ENCODE measurements around the gene SLIT1. TPM values are rescaled to one million over a fixed set of nuclear protein-coding genes. Genes with fewer than 3 reads are reported as not detected.
A peak's percentile ranks its signal among the peaks of the same experiment; 100 is the strongest.

Gene SLIT1
- total RNA-seq = under 0.01 TPM in 1 of 2 replicates, not detected in the other

GRCh38 chr10:97185326-97186058, at the start of gene SLIT1:
TSS of gene SLIT1 (minus strand) at chr10:97185959. CDS start at chr10:97185674, 285 bp downstream.
- Histone ChIP-seq H2AFZ (ENCODE audit: low read length) (no peak within 1 kb of the TSS), H3K9me3 (ENCODE audit: low read depth, low read length) (no peaks in the 10 kb centered on the region), H3K4me3 (ENCODE audit: insufficient read depth, low read length) (no peak within 1 kb of the TSS), H3K4me2 (ENCODE audit: insufficient read depth, low read length) (no peak within 1 kb of the TSS), H3K79me2 (ENCODE audit: insufficient read depth, low read length) (no peaks in the 10 kb centered on the region), H4K20me1 (ENCODE audit: insufficient read depth, low read length) (no peaks in the 10 kb centered on the region), H3K27me3 (ENCODE audit: insufficient read depth, low read length) (peaks cover 43% of the 10 kb centered on the region), H3K27ac (ENCODE audit: low read depth, low read length) (no peak within 1 kb of the TSS), H3K36me3 (ENCODE audit: insufficient read depth, low read length) (no peaks in the 10 kb centered on the region), H3K4me1 (ENCODE audit: insufficient read depth, low read length) (no peaks in the 10 kb centered on the region)
- DNase-seq (ENCODE audit: insufficient read length, low spot score, missing footprints) = peak; percentile 30
- TF ChIP-seq, protein P1, sequence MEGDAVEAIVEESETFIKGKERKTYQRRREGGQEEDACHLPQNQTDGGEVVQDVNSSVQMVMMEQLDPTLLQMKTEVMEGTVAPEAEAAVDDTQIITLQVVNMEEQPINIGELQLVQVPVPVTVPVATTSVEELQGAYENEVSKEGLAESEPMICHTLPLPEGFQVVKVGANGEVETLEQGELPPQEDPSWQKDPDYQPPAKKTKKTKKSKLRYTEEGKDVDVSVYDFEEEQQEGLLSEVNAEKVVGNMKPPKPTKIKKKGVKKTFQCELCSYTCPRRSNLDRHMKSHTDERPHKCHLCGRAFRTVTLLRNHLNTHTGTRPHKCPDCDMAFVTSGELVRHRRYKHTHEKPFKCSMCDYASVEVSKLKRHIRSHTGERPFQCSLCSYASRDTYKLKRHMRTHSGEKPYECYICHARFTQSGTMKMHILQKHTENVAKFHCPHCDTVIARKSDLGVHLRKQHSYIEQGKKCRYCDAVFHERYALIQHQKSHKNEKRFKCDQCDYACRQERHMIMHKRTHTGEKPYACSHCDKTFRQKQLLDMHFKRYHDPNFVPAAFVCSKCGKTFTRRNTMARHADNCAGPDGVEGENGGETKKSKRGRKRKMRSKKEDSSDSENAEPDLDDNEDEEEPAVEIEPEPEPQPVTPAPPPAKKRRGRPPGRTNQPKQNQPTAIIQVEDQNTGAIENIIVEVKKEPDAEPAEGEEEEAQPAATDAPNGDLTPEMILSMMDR (IDR thresholded peaks at IDR 0.05; ENCODE audit: extremely low read depth, low read depth, low read length) = no peak

GRCh38 chr10:97235353-97235752, 49.6 kb upstream of the SLIT1 start:
- Histone ChIP-seq H3K27me3 (ENCODE audit: insufficient read depth, low read length) (no peaks in the 10 kb centered on the region), H3K4me1 (ENCODE audit: insufficient read depth, low read length) (peaks cover under 1% of the 10 kb centered on the region), H4K20me1 (ENCODE audit: insufficient read depth, low read length) (no peaks in the 10 kb centered on the region), H3K9me3 (ENCODE audit: low read depth, low read length) (no peaks in the 10 kb centered on the region), H3K4me3 (ENCODE audit: insufficient read depth, low read length) (no peak overlapping the region), H3K4me2 (ENCODE audit: insufficient read depth, low read length) (no peak overlapping the region), H3K27ac (ENCODE audit: low read depth, low read length) (no peak overlapping the region), H3K79me2 (ENCODE audit: insufficient read depth, low read length) (no peaks in the 10 kb centered on the region), H2AFZ (ENCODE audit: low read length) (no peak overlapping the region), H3K36me3 (ENCODE audit: insufficient read depth, low read length) (no peaks in the 10 kb centered on the region)
- DNase-seq (ENCODE audit: insufficient read length, low spot score, missing footprints) = no peak
- TF ChIP-seq, protein P1 (IDR thresholded peaks at IDR 0.05; ENCODE audit: extremely low read depth, low read depth, low read length) = no peak

- Histone ChIP-seq H4K20me1 (ENCODE audit: insufficient read depth, low read length) (no peaks in the 10 kb centered on the region), H3K4me2 (ENCODE audit: insufficient read depth, low read length) (no peak overlapping the region), H3K4me3 (ENCODE audit: insufficient read depth, low read length) (no peak overlapping the region), H3K79me2 (ENCODE audit: insufficient read depth, low read length) (no peaks in the 10 kb centered on the region), H3K27ac (ENCODE audit: low read depth, low read length) (no peak overlapping the region), H3K4me1 (ENCODE audit: insufficient read depth, low read length) (peaks cover 10% of the 10 kb centered on the region), H2AFZ (ENCODE audit: low read length) (no peak overlapping the region), H3K9me3 (ENCODE audit: low read depth, low read length) (no peaks in the 10 kb centered on the region), H3K36me3 (ENCODE audit: insufficient read depth, low read length) (no peaks in the 10 kb centered on the region), H3K27me3 (ENCODE audit: insufficient read depth, low read length) (no peaks in the 10 kb centered on the region)
- DNase-seq (ENCODE audit: insufficient read length, low spot score, missing footprints) = no peak
- TF ChIP-seq, protein P1 (IDR thresholded peaks at IDR 0.05; ENCODE audit: extremely low read depth, low read depth, low read length) = peak; percentile 72
Measured at GRCh38 chr10:97234400-97234799, 48.6 kb upstream of the SLIT1 start.

GRCh38 chr10:97230146-97230545, 44.4 kb upstream of the SLIT1 start:
- peak overlapping the region; percentile 49 for H3K27ac ChIP-seq (ENCODE audit: low read depth, low read length)
- TF ChIP-seq, protein P1 (IDR thresholded peaks at IDR 0.05; ENCODE audit: extremely low read depth, low read depth, low read length) = no peak
- H2AFZ ChIP-seq (ENCODE audit: low read length) = no peak overlapping the region
- H3K4me3 ChIP-seq (ENCODE audit: insufficient read depth, low read length) = no peak overlapping the region
- H3K27me3 ChIP-seq (ENCODE audit: insufficient read depth, low read length) = no peaks in the 10 kb centered on the region
- peaks cover 5% of the 10 kb centered on the region for H3K36me3 ChIP-seq (ENCODE audit: insufficient read depth, low read length)
- no peak for DNase-seq (ENCODE audit: insufficient read length, low spot score, missing footprints)
- H3K79me2 ChIP-seq (ENCODE audit: insufficient read depth, low read length) = no peaks in the 10 kb centered on the region
- H4K20me1 ChIP-seq (ENCODE audit: insufficient read depth, low read length) = no peaks in the 10 kb centered on the region
- peaks cover 20% of the 10 kb centered on the region for H3K4me1 ChIP-seq (ENCODE audit: insufficient read depth, low read length)
- peak overlapping the region; percentile 10 for H3K4me2 ChIP-seq (ENCODE audit: insufficient read depth, low read length)
- H3K9me3 ChIP-seq (ENCODE audit: low read depth, low read length) = no peaks in the 10 kb centered on the region

Data from osteoblast (primary cell).